ENCODE measurements around the gene LNX2. TPM values are rescaled to one million over a fixed set of nuclear protein-coding genes. Genes with fewer than 3 reads are reported as not detected.
A peak's percentile ranks its signal among the peaks of the same experiment; 100 is the strongest.

Gene LNX2
- total and polyA plus RNA-seq, 11 donors: 3.6 to 18.7 (median 12.7) TPM

DNA sequence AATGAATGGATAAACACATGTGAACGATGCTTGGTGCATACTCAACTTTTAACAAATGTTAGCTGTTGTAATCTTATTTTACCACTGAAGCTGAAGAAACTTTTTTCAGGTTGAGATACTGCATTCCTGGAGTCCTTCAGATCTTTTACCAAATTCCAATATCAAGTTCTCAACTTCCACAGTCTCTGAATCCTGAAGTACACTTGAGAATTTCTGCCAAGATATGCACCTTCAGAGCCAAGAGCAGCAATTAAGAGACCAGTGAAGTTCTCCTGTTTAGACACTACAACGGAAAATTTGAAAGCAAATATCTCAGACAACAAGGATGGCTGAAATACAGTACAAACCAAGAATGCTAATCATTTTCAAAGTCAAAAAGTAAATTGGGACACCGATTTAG, 85.3 kb downstream of the LNX2 start:
- 75 to 85% (median 80%) methylated on average over 3 of the region's 3 CpGs for WGBS, 4 donors
- no peak for ATAC-seq
- H3K36me3 ChIP-seq: no peaks in the 10 kb centered on the region
- H3K9me3 ChIP-seq: no peaks in the 10 kb centered on the region
- no peak for DNase-seq
- H3K4me3 ChIP-seq: no peak overlapping the region
- H3K4me1 ChIP-seq: peaks cover 0 to 8% (median 0%) of the 10 kb centered on the region in 12 donors
- intact Hi-C loops (cut with DNase I): loop anchor here (2.0 to 10.0 kb wide), 18 partner anchors 87 to 450 kb away; partner anchors contain the start of genes URAD (in 2 of the 10), LNX2 (in 1 of the 10) and POLR1D (in 1 of the 10)
- TF ChIP-seq, protein P1, sequence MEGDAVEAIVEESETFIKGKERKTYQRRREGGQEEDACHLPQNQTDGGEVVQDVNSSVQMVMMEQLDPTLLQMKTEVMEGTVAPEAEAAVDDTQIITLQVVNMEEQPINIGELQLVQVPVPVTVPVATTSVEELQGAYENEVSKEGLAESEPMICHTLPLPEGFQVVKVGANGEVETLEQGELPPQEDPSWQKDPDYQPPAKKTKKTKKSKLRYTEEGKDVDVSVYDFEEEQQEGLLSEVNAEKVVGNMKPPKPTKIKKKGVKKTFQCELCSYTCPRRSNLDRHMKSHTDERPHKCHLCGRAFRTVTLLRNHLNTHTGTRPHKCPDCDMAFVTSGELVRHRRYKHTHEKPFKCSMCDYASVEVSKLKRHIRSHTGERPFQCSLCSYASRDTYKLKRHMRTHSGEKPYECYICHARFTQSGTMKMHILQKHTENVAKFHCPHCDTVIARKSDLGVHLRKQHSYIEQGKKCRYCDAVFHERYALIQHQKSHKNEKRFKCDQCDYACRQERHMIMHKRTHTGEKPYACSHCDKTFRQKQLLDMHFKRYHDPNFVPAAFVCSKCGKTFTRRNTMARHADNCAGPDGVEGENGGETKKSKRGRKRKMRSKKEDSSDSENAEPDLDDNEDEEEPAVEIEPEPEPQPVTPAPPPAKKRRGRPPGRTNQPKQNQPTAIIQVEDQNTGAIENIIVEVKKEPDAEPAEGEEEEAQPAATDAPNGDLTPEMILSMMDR (IDR thresholded peaks at IDR 0.05): no peak
- TF ChIP-seq POLR2A (IDR thresholded peaks at IDR 0.05): no peak
- H3K27ac ChIP-seq: no peak overlapping the region
- no peaks in the 10 kb centered on the region for H3K27me3 ChIP-seq

DNA sequence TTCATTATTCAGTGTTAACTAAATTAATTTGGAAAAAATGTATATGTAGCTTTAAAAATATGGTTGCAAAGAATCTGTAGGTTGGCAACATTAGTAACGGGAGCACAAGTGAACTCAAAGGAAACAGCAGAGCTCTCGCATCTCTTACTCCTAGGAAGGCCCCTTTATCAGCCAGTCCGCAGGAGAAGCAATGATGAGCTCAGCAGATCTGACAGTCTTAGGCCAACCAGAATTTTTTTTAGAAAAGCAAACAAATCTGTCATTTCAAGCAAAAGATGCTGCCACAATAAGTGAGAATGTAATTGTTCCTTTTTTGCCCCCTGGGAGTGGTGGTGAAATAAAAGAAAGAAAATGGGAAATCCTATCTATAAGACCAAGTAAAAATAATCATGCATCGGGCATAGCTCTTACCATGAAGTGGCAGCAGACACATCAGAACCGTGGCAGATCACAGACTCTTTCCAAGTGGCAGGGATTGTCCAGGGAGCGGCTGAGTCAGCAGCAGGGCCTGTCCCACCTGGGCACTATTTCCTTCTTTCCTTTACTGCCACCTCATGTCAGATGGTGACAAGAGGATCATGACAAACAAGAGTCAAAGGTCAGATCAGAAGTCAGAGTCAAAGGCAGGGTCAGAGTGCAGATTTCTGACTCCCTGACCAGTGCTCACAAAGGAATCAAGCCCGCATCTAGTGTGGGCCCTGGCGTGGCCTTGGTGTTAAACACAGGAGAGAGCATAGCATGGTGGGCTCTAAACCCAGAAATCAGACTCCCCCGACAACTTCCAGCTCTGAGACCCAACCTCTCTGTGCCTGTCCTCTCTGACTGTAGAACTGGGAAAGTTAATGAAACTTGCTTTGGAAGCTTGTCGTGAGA, 86.0 kb downstream of the LNX2 start:
- no peak for TF ChIP-seq POLR2A (IDR thresholded peaks at IDR 0.05)
- TF ChIP-seq, protein P1 (IDR thresholded peaks at IDR 0.05): no peak
- ATAC-seq (no peak), DNase-seq (no peak)
- 78 to 84% (median 78%) methylated on average over 10 of the region's 10 CpGs for WGBS, 4 donors
- H3K27ac ChIP-seq: no peak overlapping the region
- H3K9me3 ChIP-seq: no peaks in the 10 kb centered on the region
- H3K36me3 ChIP-seq: no peaks in the 10 kb centered on the region
- peaks cover 0 to 8% (median 0%) of the 10 kb centered on the region in 12 donors for H3K4me1 ChIP-seq
- H3K4me3 ChIP-seq: no peak overlapping the region
- intact Hi-C loops (cut with DNase I): loop anchor here (2.0 to 10.0 kb wide), 18 partner anchors 88 to 450 kb away; partner anchors contain the start of genes URAD (in 2 of the 10), LNX2 (in 1 of the 10) and POLR1D (in 1 of the 10)
- H3K27me3 ChIP-seq: no peaks in the 10 kb centered on the region

DNA sequence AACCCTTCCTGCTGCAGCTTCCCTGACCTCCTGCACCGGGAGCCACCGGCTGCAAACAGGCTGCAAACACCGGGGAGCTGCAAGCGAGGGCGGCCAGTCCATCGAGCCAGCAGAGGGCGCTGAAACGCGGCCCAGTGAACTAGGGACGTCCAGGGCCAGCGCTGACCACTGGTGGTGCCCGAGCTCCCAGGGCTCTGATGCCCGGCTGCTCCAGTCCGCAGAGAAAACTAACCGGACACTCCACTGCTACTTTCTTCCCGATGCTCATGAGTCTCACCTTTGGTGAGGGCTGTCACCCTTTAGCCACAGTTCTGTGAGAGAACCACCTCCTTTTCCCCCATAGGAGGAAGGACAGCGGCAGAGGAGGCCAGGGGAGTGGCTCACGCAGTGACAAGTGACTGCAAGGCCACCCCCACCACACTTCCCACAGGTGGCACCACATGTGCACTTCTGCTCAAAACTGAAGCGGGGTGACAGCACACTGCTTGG, 87.1 kb downstream of the LNX2 start:
- Histone ChIP-seq H3K4me3 (peak overlapping the region in 9 of 12 donors; percentile 14 to 48 (median 37)), H3K36me3 (no peaks in the 10 kb centered on the region), H3K9me3 (peaks cover 0 to 4% (median 0%) of the 10 kb centered on the region in 12 donors), H3K27me3 (no peaks in the 10 kb centered on the region), H3K27ac (no peak overlapping the region), H3K4me1 (peaks cover 0 to 8% (median 0%) of the 10 kb centered on the region in 12 donors)
- 8 to 13% (median 10%) methylated on average over 16 to 19 of the region's 19 CpGs for WGBS, 4 donors
- ATAC-seq: peak; percentile 79 to 98 (median 98)
- DNase-seq: peak; percentile 79 to 92 (median 86)
- TF ChIP-seq, protein P1 (IDR thresholded peaks at IDR 0.05): peak; percentile 86 to 97 (median 94)
- TF ChIP-seq POLR2A (IDR thresholded peaks at IDR 0.05): no peak
- intact Hi-C loops (cut with DNase I): loop anchor here (1.0 to 10.0 kb wide), 21 partner anchors 89 to 452 kb away; partner anchors contain the start of genes URAD (in 2 of the 10), LNX2 (in 1 of the 10) and POLR1D (in 1 of the 10)

DNA sequence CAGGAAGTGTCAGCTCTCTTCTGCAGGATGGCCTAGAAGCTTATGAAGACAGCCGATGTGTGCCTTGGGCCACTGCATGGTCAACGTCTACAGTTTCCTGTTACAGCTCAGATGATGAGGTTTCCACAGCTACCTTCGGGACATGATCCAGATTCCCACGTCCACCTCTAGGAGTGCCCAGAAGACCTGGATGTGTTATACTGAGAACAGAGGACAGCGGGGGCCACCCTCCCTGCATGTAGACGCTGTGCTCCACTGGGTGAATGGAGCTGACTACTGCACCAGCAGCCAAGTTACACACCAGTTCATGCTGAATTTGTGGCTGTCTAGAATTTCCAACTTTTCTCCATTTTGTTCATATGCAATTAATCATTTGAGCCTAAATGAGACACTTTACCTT, 91.4 kb downstream of the LNX2 start:
- no peak for DNase-seq
- Histone ChIP-seq H3K36me3 (no peaks in the 10 kb centered on the region), H3K4me3 (no peak overlapping the region), H3K4me1 (peaks cover 0 to 8% (median 0%) of the 10 kb centered on the region in 12 donors), H3K27ac (no peak overlapping the region), H3K27me3 (peaks cover 0 to 12% (median 0%) of the 10 kb centered on the region in 9 donors), H3K9me3 (peaks cover 0 to 5% (median 0%) of the 10 kb centered on the region in 12 donors)
- 75 to 85% (median 81%) methylated on average over 6 of the region's 6 CpGs for WGBS, 4 donors
- TF ChIP-seq, protein P1 (IDR thresholded peaks at IDR 0.05): no peak
- TF ChIP-seq POLR2A (IDR thresholded peaks at IDR 0.05): no peak
- intact Hi-C loops (cut with DNase I): loop anchor here in 1 of 10 donors (5.0 kb wide), 1 partner anchor 147 kb away; no protein-coding TSS in a partner anchor
- ATAC-seq: no peak
